ENCODE results near the gene CDC42BPB. TPM values are rescaled to one million over a fixed set of nuclear protein-coding genes. Genes with fewer than 3 reads are reported as not detected.
A peak's percentile ranks its signal among the peaks of the same experiment; 100 is the strongest.

The CDC42BPB gene
- polyA plus RNA-seq, 10 donors, result 46.8 to 58.7 (median 54.6) TPM

- DNase-seq, result peak; percentile 57 to 79 (median 79)
These were observed 21.0 kb upstream of the CDC42BPB start for GRCh38 chr14:103078420-103078749.

GRCh38 chr14:103074729-103075367, 17.5 kb upstream of the CDC42BPB start:
- DNase-seq, result peak in 1 of 3 donors; percentile 50

- peak in 1 of 3 donors; percentile 45 for DNase-seq
These were observed 16.8 kb upstream of the CDC42BPB start for GRCh38 chr14:103073876-103074728.

- DNase-seq, result no peak
These were observed 16.1 kb upstream of the CDC42BPB start for GRCh38 chr14:103073367-103073875.

GRCh38 chr14:103072595-103073366, 15.4 kb upstream of the CDC42BPB start:
- no peak for DNase-seq

GRCh38 chr14:103071544-103072251, 14.3 kb upstream of the CDC42BPB start:
- no peak for DNase-seq

GRCh38 chr14:103070971-103071542, 13.7 kb upstream of the CDC42BPB start:
- DNase-seq, result no peak

GRCh38 chr14:103070263-103070885, 13.0 kb upstream of the CDC42BPB start:
- no peak for DNase-seq

- no peak for DNase-seq
These were observed 11.2 kb upstream of the CDC42BPB start for GRCh38 chr14:103068351-103069073.

- no peak for DNase-seq
These were observed 10.0 kb upstream of the CDC42BPB start for GRCh38 chr14:103067231-103067954.

GRCh38 chr14:103066399-103066798, 9.1 kb upstream of the CDC42BPB start:
- DNase-seq, result no peak

- no peak for DNase-seq
These were observed 8.5 kb upstream of the CDC42BPB start for GRCh38 chr14:103065861-103066260.

GRCh38 chr14:103064978-103065377, 7.6 kb upstream of the CDC42BPB start:
- DNase-seq, result no peak

- DNase-seq, result no peak
These were observed 7.1 kb upstream of the CDC42BPB start for GRCh38 chr14:103064436-103064835.

- DNase-seq, result no peak
These were observed 4.2 kb upstream of the CDC42BPB start for GRCh38 chr14:103061482-103061976.

GRCh38 chr14:103059556-103059955, 2.2 kb upstream of the CDC42BPB start:
- no peak for DNase-seq

GRCh38 chr14:103058164-103059055, 1.1 kb upstream of the CDC42BPB start:
- no peak for DNase-seq

GRCh38 chr14:103057028-103057371, 349 bp downstream of the CDC42BPB start:
- peak in 2 of 3 donors; percentile 34 to 72 for DNase-seq
